Measurements from ENCODE around the gene IFIT1B.
"Not testable (repeated sequence)": the region's sequence is repeated elsewhere in the genome, so short reads cannot be mapped to it uniquely, and the experiment has no call there.

Gene IFIT1B

GRCh38 chr10:89377705-89378637 is at the start of gene IFIT1B:
Gene IFIT1B (plus strand): TSS chr10:89378056. CDS start chr10:89378136, 80 bp downstream.
- intact Hi-C loops (cut with DNase I) = no loop called here
- DNase-seq = no peak

GRCh38 chr10:89329151-89329550 is 48.7 kb upstream of the IFIT1B start:
- intact Hi-C loops (cut with DNase I) = no loop called here
- no peak for DNase-seq

- intact Hi-C loops (cut with DNase I); DNase-seq: not testable (repeated sequence)
These were observed 47.8 kb upstream of the IFIT1B start for GRCh38 chr10:89330014-89330413.

- intact Hi-C loops (cut with DNase I) = no loop called here
- DNase-seq = no peak
These were observed 47.2 kb upstream of the IFIT1B start for GRCh38 chr10:89330537-89331212.

- intact Hi-C loops (cut with DNase I); DNase-seq: not testable (repeated sequence)
These were observed 46.3 kb upstream of the IFIT1B start for GRCh38 chr10:89331487-89332122.

- intact Hi-C loops (cut with DNase I) = no loop called here
These were observed 45.7 kb upstream of the IFIT1B start for GRCh38 chr10:89332123-89332633.

GRCh38 chr10:89335226-89335625 is 42.6 kb upstream of the IFIT1B start:
- DNase-seq = no peak
- intact Hi-C loops (cut with DNase I) = no loop called here

More at GRCh38 chr10:89332123-89332633, 45.7 kb upstream of the IFIT1B start:
- DNase-seq = peak in 1 of 42 donors; percentile 37

- intact Hi-C loops (cut with DNase I) = no loop called here
- DNase-seq = no peak
These were observed 41.6 kb upstream of the IFIT1B start for GRCh38 chr10:89336241-89336640.

- peak in 23 of 42 donors; percentile 20 to 89 (median 56) for DNase-seq
- intact Hi-C loops (cut with DNase I) = no loop called here
These were observed 40.4 kb upstream of the IFIT1B start for GRCh38 chr10:89337484-89337883.

GRCh38 chr10:89338713-89339112 is 39.1 kb upstream of the IFIT1B start:
- no peak for DNase-seq
- intact Hi-C loops (cut with DNase I) = no loop called here

GRCh38 chr10:89339875-89340274 is 38.0 kb upstream of the IFIT1B start:
- peak in 1 of 42 donors; percentile 63 for DNase-seq
- intact Hi-C loops (cut with DNase I) = no loop called here

GRCh38 chr10:89341649-89342048 is 36.2 kb upstream of the IFIT1B start:
- intact Hi-C loops (cut with DNase I) = loop anchor here (2.0 kb wide), 1 partner anchor 33 kb away; no protein-coding TSS in a partner anchor

GRCh38 chr10:89342206-89342958 is 35.5 kb upstream of the IFIT1B start:
- peak; percentile 59 to 97 (median 88) for DNase-seq
- intact Hi-C loops (cut with DNase I) = loop anchor here (2.0 kb wide), 1 partner anchor 32 kb away; no protein-coding TSS in a partner anchor

More at GRCh38 chr10:89341649-89342048, 36.2 kb upstream of the IFIT1B start:
- no peak for DNase-seq

GRCh38 chr10:89343089-89343767 is 34.6 kb upstream of the IFIT1B start:
- intact Hi-C loops (cut with DNase I) = loop anchor here (2.0 kb wide), 1 partner anchor 32 kb away; no protein-coding TSS in a partner anchor
- DNase-seq = no peak

- DNase-seq = no peak
- intact Hi-C loops (cut with DNase I) = no loop called here
These were observed 33.7 kb upstream of the IFIT1B start for GRCh38 chr10:89344156-89344555.

- DNase-seq = peak in 1 of 42 donors; percentile 9
- intact Hi-C loops (cut with DNase I) = no loop called here
These were observed 32.4 kb upstream of the IFIT1B start for GRCh38 chr10:89345367-89346000.
